Fibroblast of lung (primary cell): ENCODE results near the gene SLC6A17. TPM values are rescaled to one million over a fixed set of nuclear protein-coding genes. Genes with fewer than 3 reads are reported as not detected.

ENCODE experiments used
- DNase-seq, 2 donors: peaks; one replicate each; pipeline versions ENCODE4 v3.0.0 to v3.0.0-alpha.2; 2010; ENCODE audit warnings: low read depth in 2 of 2
- H2AFZ ChIP-seq: 2 replicates; pipeline ENCODE4 v1.5.1; 2012; ENCODE audit warnings: low read length, control low read depth, inconsistent platforms
- H3K27ac ChIP-seq: 2 replicates; pipeline ENCODE4 v1.5.1; 2011; ENCODE audit warnings: low read length, control low read depth; ENCODE audit not compliant: insufficient read depth
- H3K27me3 ChIP-seq: 2 replicates; pipeline ENCODE4 v1.5.1; 2011; ENCODE audit warnings: mild to moderate bottlenecking, low read length; ENCODE audit not compliant: control insufficient read depth, insufficient read depth
- H3K36me3 ChIP-seq: 2 replicates; pipeline ENCODE4 v1.5.1; 2011; ENCODE audit warnings: low read length; ENCODE audit not compliant: control insufficient read depth, insufficient read depth
- H3K4me1 ChIP-seq: 2 replicates; pipeline ENCODE4 v1.5.1; 2011; ENCODE audit warnings: low read length; ENCODE audit not compliant: control insufficient read depth, insufficient read depth; ENCODE audit errors: extremely low read depth
- H3K4me2 ChIP-seq: 2 replicates; pipeline ENCODE4 v1.5.1; 2011; ENCODE audit warnings: low read length, control low read depth; ENCODE audit not compliant: insufficient read depth; ENCODE audit errors: extremely low read depth
- H3K4me3 ChIP-seq, 4 experiments: fragments of 200-600 bp in 1 of 4; sonication (generic) in 1 of 4; replicated peaks in 1 of 4; 2 replicates each; pipeline ENCODE4 v1.5.1; 2011 to 2016; ENCODE audit warnings: low read length in 4 of 4, low read depth in 3 of 4, mild to moderate bottlenecking in 3 of 4, control low read depth in 2 of 4, inconsistent platforms in 1 of 4, mixed read lengths in 1 of 4; ENCODE audit not compliant: insufficient read depth in 1 of 4; ENCODE audit errors: control extremely low read depth in 1 of 4
- H3K79me2 ChIP-seq: 2 replicates; pipeline ENCODE4 v1.5.1; 2012; ENCODE audit warnings: mild to moderate bottlenecking, low read length, inconsistent platforms; ENCODE audit not compliant: control insufficient read depth, insufficient read depth
- H3K9ac ChIP-seq: 2 replicates; pipeline ENCODE4 v1.5.1; 2011; ENCODE audit warnings: mild to moderate bottlenecking, low read length, control low read depth; ENCODE audit not compliant: insufficient read depth
- H3K9me3 ChIP-seq: 2 replicates; pipeline ENCODE4 v1.5.1; 2012; ENCODE audit warnings: low read depth, low read length; ENCODE audit not compliant: control insufficient read depth, insufficient read depth
- H4K20me1 ChIP-seq: 2 replicates; pipeline ENCODE4 v1.5.1; 2011; ENCODE audit warnings: low read length; ENCODE audit not compliant: control insufficient read depth, insufficient read depth; ENCODE audit errors: extremely low read depth
- CTCF ChIP-seq, 2 donors: IDR thresholded peaks in 1 of 2; conservative IDR thresholded peaks in 1 of 2; 1 replicate in 1 of 2; 2 replicates in 1 of 2; pipeline ENCODE4 v1.5.1; 2011 to 2012; ENCODE audit warnings: low read length in 2 of 2, control low read depth in 1 of 2, inconsistent platforms in 1 of 2, low read depth in 1 of 2, mild to moderate bottlenecking in 1 of 2
- EZH2 ChIP-seq: IDR thresholded peaks from 2 replicates; pipeline ENCODE4 v1.5.1; 2012; ENCODE audit warnings: low read length, control low read depth, mild to moderate bottlenecking; ENCODE audit errors: missing control alignments
- polyA plus RNA-seq, 2 donors: library from polyadenylated mRNA; depleted of rRNA in 1 of 2; stranded (reverse) in 1 of 2; unstranded in 1 of 2; fragments of >200 nt; gene quantifications; 2 replicates each; pipeline ENCODE4 v1.2.1, GENCODE V29; 2011 to 2012; ENCODE audit warnings: missing spikeins in 1 of 2
- total RNA-seq: library from RNA; depleted of rRNA; stranded (reverse); fragments of >200 nt; gene quantifications from 2 replicates; pipeline ENCODE4 v1.2.1, GENCODE V29; 2014

SLC6A17 gene
- total and polyA plus RNA-seq, 2 donors (not counting 1 experiment from before 2014, with no cell fraction given): under 0.01 to 0.14 TPM

GRCh38 chr1:110135666-110136065 is 14.6 kb upstream of the SLC6A17 start:
- no peak overlapping the region for H2AFZ ChIP-seq
- peaks cover 22% of the 10 kb centered on the region for H3K27me3 ChIP-seq
- no peak for DNase-seq
- no peaks in the 10 kb centered on the region for H3K79me2 ChIP-seq
- H3K4me2 ChIP-seq: no peak overlapping the region
- no peak for TF ChIP-seq EZH2
- TF ChIP-seq CTCF (conservative IDR thresholded peaks at IDR 0.05 in 1 of 2, IDR thresholded peaks at IDR 0.05 in 1 of 2; ENCODE audit: low read depth in 1 of 2, low read length in 2 of 2): no peak
- H3K9me3 ChIP-seq: no peaks in the 10 kb centered on the region
- H4K20me1 ChIP-seq: no peaks in the 10 kb centered on the region
- no peak overlapping the region for H3K27ac ChIP-seq
- H3K36me3 ChIP-seq: no peaks in the 10 kb centered on the region
- H3K4me1 ChIP-seq: no peaks in the 10 kb centered on the region
- no peak overlapping the region for H3K4me3 ChIP-seq
- no peak overlapping the region for H3K9ac ChIP-seq

GRCh38 chr1:110136911-110137310 is 13.4 kb upstream of the SLC6A17 start:
- H3K4me1 ChIP-seq: no peaks in the 10 kb centered on the region
- H3K9me3 ChIP-seq: no peaks in the 10 kb centered on the region
- H4K20me1 ChIP-seq: no peaks in the 10 kb centered on the region
- no peak overlapping the region for H3K4me2 ChIP-seq
- no peak overlapping the region for H3K27ac ChIP-seq
- no peak overlapping the region for H3K4me3 ChIP-seq
- H3K9ac ChIP-seq: no peak overlapping the region
- H3K36me3 ChIP-seq: no peaks in the 10 kb centered on the region
- peaks cover 20% of the 10 kb centered on the region for H3K27me3 ChIP-seq
- H2AFZ ChIP-seq: no peak overlapping the region
- TF ChIP-seq CTCF (conservative IDR thresholded peaks at IDR 0.05 in 1 of 2, IDR thresholded peaks at IDR 0.05 in 1 of 2; ENCODE audit: low read depth in 1 of 2, low read length in 2 of 2): no peak
- TF ChIP-seq EZH2: no peak
- no peaks in the 10 kb centered on the region for H3K79me2 ChIP-seq
- DNase-seq: no peak

- Histone ChIP-seq H3K79me2 (no peaks in the 10 kb centered on the region), H3K9ac (no peak overlapping the region), H4K20me1 (no peaks in the 10 kb centered on the region), H3K27ac (no peak overlapping the region), H3K9me3 (no peaks in the 10 kb centered on the region), H3K4me3 (no peak overlapping the region), H3K4me1 (no peaks in the 10 kb centered on the region), H3K4me2 (no peak overlapping the region), H3K27me3 (peaks cover 26% of the 10 kb centered on the region), H3K36me3 (no peaks in the 10 kb centered on the region), H2AFZ (no peak overlapping the region)
- no peak for DNase-seq
- TF ChIP-seq EZH2 (no peak), CTCF (conservative IDR thresholded peaks at IDR 0.05 in 1 of 2, IDR thresholded peaks at IDR 0.05 in 1 of 2; ENCODE audit: low read depth in 1 of 2, low read length in 2 of 2) (no peak)
Observed at GRCh38 chr1:110138956-110139355, 11.3 kb upstream of the SLC6A17 start.
